ENCODE data around the gene DOK4. TPM values are rescaled to one million over a fixed set of nuclear protein-coding genes. Genes with fewer than 3 reads are reported as not detected.

The DOK4 gene
- total RNA-seq, 4 donors from 2014 or later = 2.2 to 3.6 (median 2.9) TPM

DNA sequence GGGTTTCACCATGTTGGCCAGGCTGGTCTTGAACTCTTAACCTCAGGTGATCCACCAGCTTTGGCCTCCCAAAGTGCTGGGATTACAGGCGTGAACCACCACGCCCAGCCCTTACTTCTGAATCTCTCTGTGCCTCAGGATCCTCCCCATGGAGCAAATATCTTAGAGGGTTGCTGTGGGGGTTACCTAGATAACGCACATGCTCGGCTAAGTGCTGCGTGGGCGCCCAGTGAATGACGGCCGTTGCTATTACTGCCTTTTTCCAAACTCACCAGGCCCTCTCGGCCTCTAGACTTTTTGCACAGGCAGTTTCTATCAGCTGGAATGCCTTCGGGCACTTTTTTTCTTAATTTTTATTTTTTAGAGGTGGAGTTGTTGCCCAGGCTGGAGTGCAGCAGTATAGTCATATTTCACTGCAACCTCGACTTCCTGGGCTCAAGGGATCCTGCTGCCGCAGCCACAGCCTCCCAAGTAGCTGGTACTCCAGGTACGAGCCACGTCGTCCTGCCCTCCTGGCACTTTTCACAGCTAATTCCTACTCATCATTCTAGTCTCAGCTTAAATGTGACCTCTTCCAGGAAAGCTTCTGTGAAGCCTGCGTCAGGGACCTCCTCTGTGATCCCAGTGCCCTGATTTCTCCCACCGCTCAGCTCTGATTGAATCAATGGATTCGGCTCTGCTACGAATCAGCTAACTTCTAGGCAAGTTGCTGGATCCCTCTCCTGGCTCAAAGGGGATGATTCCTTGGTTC is 41.5 kb upstream of the DOK4 start:
- H3K27ac ChIP-seq = no peak overlapping the region
- no peaks in the 10 kb centered on the region for H3K4me1 ChIP-seq
- in situ Hi-C loops (cut with MboI; ENCODE audit: low sequenced_read_pairs in 4 of 4) = no loop called here
- no peak overlapping the region for H3K4me3 ChIP-seq
- no peak for TF ChIP-seq POLR2A (IDR thresholded peaks at IDR 0.05)
- TF ChIP-seq, protein P1, sequence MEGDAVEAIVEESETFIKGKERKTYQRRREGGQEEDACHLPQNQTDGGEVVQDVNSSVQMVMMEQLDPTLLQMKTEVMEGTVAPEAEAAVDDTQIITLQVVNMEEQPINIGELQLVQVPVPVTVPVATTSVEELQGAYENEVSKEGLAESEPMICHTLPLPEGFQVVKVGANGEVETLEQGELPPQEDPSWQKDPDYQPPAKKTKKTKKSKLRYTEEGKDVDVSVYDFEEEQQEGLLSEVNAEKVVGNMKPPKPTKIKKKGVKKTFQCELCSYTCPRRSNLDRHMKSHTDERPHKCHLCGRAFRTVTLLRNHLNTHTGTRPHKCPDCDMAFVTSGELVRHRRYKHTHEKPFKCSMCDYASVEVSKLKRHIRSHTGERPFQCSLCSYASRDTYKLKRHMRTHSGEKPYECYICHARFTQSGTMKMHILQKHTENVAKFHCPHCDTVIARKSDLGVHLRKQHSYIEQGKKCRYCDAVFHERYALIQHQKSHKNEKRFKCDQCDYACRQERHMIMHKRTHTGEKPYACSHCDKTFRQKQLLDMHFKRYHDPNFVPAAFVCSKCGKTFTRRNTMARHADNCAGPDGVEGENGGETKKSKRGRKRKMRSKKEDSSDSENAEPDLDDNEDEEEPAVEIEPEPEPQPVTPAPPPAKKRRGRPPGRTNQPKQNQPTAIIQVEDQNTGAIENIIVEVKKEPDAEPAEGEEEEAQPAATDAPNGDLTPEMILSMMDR (IDR thresholded peaks at IDR 0.05 in 4 of 5, conservative IDR thresholded peaks at IDR 0.05 in 1 of 5) = no peak
- H3K9me3 ChIP-seq = no peaks in the 10 kb centered on the region
- no peaks in the 10 kb centered on the region for H3K36me3 ChIP-seq
- intact Hi-C loops (cut with DNase I; ENCODE audit: low total_unique reads) = no loop called here
- DNase-seq (no peak), ATAC-seq (no peak)
- no peaks in the 10 kb centered on the region for H3K27me3 ChIP-seq

DNA sequence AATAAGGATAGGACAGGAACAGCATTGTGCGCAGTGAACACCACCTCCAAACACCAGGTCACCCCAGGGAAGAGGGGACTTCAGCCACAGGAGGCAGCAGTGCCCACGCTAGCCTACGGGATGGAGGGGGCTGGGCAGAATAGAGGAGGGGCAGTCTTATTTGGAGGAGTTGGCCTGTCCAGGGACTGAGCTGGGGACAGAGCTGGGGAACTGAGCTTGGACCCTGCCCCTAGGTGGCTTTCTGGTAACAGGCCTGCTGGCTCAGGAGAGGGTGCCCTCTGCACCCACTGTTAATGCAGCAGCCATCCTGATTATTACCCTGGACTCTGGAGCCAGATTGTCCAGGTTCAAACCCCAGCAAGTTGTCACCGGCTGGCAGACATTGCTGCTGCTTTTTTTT is 40.7 kb upstream of the DOK4 start:
- in situ Hi-C loops (cut with MboI; ENCODE audit: low sequenced_read_pairs in 4 of 4) = no loop called here

DNA sequence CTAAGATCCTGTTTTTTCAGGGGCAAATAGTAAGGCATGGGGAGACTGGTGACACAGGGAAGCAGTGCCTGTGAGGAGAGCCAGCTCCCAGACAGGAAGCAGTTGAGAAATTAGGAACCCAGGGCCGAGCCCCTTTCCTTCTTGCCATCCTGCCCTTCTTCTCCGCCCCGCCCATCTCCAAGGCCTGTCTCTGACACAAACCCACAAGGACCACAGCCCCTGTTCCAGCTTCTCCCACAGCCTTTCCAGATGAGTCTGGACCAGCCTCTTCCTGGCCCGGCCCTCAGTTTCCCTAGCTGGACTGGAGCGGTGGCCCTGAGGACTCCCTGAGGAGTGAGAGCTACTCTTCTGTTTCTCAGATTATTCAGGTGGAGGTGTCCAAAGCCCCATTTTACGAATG is 40.2 kb upstream of the DOK4 start:
- H3K4me1 ChIP-seq = no peaks in the 10 kb centered on the region
- intact Hi-C loops (cut with DNase I; ENCODE audit: low total_unique reads) (no loop called here), in situ Hi-C loops (cut with MboI; ENCODE audit: low sequenced_read_pairs in 4 of 4) (no loop called here)
- TF ChIP-seq POLR2A (IDR thresholded peaks at IDR 0.05) = no peak
- TF ChIP-seq, protein P1 (IDR thresholded peaks at IDR 0.05 in 4 of 5, conservative IDR thresholded peaks at IDR 0.05 in 1 of 5) = no peak
- H3K9me3 ChIP-seq = no peaks in the 10 kb centered on the region
- ATAC-seq (no peak), DNase-seq (no peak)
- H3K27me3 ChIP-seq = no peaks in the 10 kb centered on the region
- H3K27ac ChIP-seq = no peak overlapping the region
- no peaks in the 10 kb centered on the region for H3K36me3 ChIP-seq
- H3K4me3 ChIP-seq = no peak overlapping the region

More for the DNA sequence above, 40.7 kb upstream of the DOK4 start:
- Histone ChIP-seq H3K27ac (no peak overlapping the region), H3K36me3 (no peaks in the 10 kb centered on the region), H3K27me3 (no peaks in the 10 kb centered on the region), H3K9me3 (no peaks in the 10 kb centered on the region), H3K4me3 (no peak overlapping the region), H3K4me1 (no peaks in the 10 kb centered on the region)
- TF ChIP-seq, protein P1 (IDR thresholded peaks at IDR 0.05 in 4 of 5, conservative IDR thresholded peaks at IDR 0.05 in 1 of 5) = no peak
- no peak for TF ChIP-seq POLR2A (IDR thresholded peaks at IDR 0.05)
- no peak for ATAC-seq
- intact Hi-C loops (cut with DNase I; ENCODE audit: low total_unique reads) = no loop called here
- DNase-seq = no peak

DNA sequence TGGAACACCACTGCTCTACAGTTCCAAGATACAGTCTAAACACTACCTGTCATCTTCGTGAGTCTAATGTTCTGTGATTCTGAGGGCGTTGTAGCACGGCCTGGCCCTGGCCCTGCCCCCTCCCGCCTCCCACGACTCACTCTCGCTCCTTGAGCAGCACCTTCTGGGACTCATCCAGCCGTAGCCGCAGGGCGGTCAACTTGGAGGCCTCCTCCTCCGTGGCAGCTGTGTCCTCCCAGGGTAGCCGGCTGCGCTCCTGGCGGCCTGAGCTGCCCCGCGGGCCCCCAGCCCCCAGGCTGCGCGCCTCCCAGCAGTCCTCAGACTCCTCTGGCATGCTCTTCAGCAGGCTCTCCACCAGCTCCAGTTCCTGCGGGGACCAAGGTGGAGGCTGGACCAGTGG is 39.5 kb upstream of the DOK4 start:
- no peak for TF ChIP-seq POLR2A (IDR thresholded peaks at IDR 0.05)
- TF ChIP-seq, protein P1 (IDR thresholded peaks at IDR 0.05 in 4 of 5, conservative IDR thresholded peaks at IDR 0.05 in 1 of 5) = no peak
- H3K4me3 ChIP-seq = no peak overlapping the region
- no peaks in the 10 kb centered on the region for H3K9me3 ChIP-seq
- H3K27ac ChIP-seq = no peak overlapping the region
- no peaks in the 10 kb centered on the region for H3K27me3 ChIP-seq
- in situ Hi-C loops (cut with MboI; ENCODE audit: low sequenced_read_pairs in 4 of 4) = no loop called here
- DNase-seq (no peak), ATAC-seq (no peak)
- H3K36me3 ChIP-seq = no peaks in the 10 kb centered on the region
- no peaks in the 10 kb centered on the region for H3K4me1 ChIP-seq
- intact Hi-C loops (cut with DNase I; ENCODE audit: low total_unique reads) = no loop called here
